GM12801 (cell line): ENCODE results near the gene TMEM253.

Experiments
- CTCF ChIP-seq: IDR thresholded peaks from one replicate; pipeline ENCODE4 v1.5.1; 2011; ENCODE audit warnings: control low read depth; ENCODE audit not compliant: insufficient read length; ENCODE audit errors: extremely low read depth

TMEM253 gene

GRCh38 chr14:21103411-21103709 lies 2.5 kb downstream of the TMEM253 start:
- TF ChIP-seq CTCF, result no peak

GRCh38 chr14:21103710-21104447 lies 3.0 kb downstream of the TMEM253 start:
- no peak for TF ChIP-seq CTCF

- TF ChIP-seq CTCF, result peak; percentile 68
These were observed 3.7 kb downstream of the TMEM253 start for GRCh38 chr14:21104448-21105060.

- no peak for TF ChIP-seq CTCF
These were observed 4.2 kb downstream of the TMEM253 start for GRCh38 chr14:21105095-21105494.

GRCh38 chr14:21106176-21106497 lies 5.3 kb downstream of the TMEM253 start:
- TF ChIP-seq CTCF, result no peak

GRCh38 chr14:21106498-21107282 lies 5.8 kb downstream of the TMEM253 start:
- peak; percentile 9 for TF ChIP-seq CTCF

GRCh38 chr14:21107283-21107800 lies 6.5 kb downstream of the TMEM253 start:
- TF ChIP-seq CTCF, result no peak
